ENCODE results near the gene CTBP2. TPM values are rescaled to one million over a fixed set of nuclear protein-coding genes. Genes with fewer than 3 reads are reported as not detected.

CTBP2 gene
- total and polyA plus RNA-seq, 2 donors from 2014 or later = 33.1 to 111 TPM

- H3K4me3 ChIP-seq (ENCODE audit: low read length in 3 of 3) = no peak overlapping the region
- FAIRE-seq (no peak), DNase-seq (peak in 1 of 5 donors; percentile 15)
- no peak overlapping the region for H3K27ac ChIP-seq (ENCODE audit: low read depth in 2 of 2, low read length in 2 of 2)
- peaks cover 16 to 56% (median 47%) of the 10 kb centered on the region in 3 donors for H3K4me1 ChIP-seq (ENCODE audit: control insufficient read depth in 2 of 3, insufficient read depth in 2 of 3, low read depth in 1 of 3, low read length in 3 of 3)
- H3K9me3 ChIP-seq (ENCODE audit: control insufficient read depth in 2 of 3, insufficient read depth in 1 of 3, low read length in 3 of 3) = no peaks in the 10 kb centered on the region
- intact Hi-C loops (cut with DNase I) = no loop called here
- peak overlapping the region in 1 of 3 donors; percentile 32 for H3K9ac ChIP-seq (ENCODE audit: low read length in 3 of 3)
- peaks cover 0 to 4% (median 0%) of the 10 kb centered on the region in 3 donors for H3K36me3 ChIP-seq (ENCODE audit: control insufficient read depth in 2 of 3, insufficient read depth in 3 of 3, low read length in 3 of 3)
- TF ChIP-seq, protein P1, sequence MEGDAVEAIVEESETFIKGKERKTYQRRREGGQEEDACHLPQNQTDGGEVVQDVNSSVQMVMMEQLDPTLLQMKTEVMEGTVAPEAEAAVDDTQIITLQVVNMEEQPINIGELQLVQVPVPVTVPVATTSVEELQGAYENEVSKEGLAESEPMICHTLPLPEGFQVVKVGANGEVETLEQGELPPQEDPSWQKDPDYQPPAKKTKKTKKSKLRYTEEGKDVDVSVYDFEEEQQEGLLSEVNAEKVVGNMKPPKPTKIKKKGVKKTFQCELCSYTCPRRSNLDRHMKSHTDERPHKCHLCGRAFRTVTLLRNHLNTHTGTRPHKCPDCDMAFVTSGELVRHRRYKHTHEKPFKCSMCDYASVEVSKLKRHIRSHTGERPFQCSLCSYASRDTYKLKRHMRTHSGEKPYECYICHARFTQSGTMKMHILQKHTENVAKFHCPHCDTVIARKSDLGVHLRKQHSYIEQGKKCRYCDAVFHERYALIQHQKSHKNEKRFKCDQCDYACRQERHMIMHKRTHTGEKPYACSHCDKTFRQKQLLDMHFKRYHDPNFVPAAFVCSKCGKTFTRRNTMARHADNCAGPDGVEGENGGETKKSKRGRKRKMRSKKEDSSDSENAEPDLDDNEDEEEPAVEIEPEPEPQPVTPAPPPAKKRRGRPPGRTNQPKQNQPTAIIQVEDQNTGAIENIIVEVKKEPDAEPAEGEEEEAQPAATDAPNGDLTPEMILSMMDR (IDR thresholded peaks at IDR 0.05; ENCODE audit: borderline replicate concordance, extremely low read depth, insufficient read depth) = no peak
- H3K27me3 ChIP-seq (ENCODE audit: control insufficient read depth, insufficient read depth, low read length) = no peaks in the 10 kb centered on the region
Measured at GRCh38 chr10:125066764-125067450, 93.5 kb downstream of the CTBP2 start.

DNA sequence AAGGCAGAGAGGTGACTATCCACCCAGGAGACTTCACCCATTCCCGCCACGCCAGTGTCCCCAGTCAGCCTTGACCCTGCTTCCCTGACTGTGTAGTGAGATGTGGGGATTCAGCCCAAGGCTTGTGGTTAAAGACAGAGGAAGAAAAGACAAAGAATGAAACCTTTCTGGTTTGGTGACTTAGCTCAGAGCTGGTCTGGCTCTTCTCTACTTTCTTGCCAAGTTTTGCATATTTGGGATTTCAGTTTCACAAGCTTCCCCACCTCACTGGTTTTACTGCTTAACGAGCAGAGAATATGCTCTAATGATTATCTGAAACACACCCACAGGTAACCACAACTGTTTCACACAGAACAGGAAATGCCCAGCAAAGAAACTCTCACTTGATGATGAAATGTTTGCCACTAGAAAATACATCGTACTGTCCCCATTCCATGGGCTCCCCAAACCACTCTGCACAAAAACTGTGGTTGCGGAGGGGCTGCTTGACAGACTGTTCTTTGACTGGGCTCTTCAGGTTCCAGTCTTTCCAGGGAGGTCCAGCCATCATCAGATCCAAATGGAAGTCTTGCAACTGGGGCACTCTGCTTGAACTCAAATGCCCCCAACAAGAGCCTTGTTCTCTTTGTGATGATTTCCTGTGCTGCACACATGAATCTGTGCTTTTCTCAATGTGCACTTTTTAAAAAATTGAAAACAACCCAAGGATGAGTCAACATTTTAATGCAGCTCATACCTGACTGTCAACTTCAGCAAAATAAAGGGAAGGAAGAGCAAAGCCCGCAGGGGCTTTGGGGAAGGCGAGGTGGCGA, 95.5 kb downstream of the CTBP2 start:
- intact Hi-C loops (cut with DNase I) = no loop called here
- peaks cover 0 to 4% (median 0%) of the 10 kb centered on the region in 3 donors for H3K36me3 ChIP-seq (ENCODE audit: control insufficient read depth in 2 of 3, insufficient read depth in 3 of 3, low read length in 3 of 3)
- H3K9me3 ChIP-seq (ENCODE audit: control insufficient read depth in 2 of 3, insufficient read depth in 1 of 3, low read length in 3 of 3) = no peaks in the 10 kb centered on the region
- FAIRE-seq = peak; percentile 52
- H3K27ac ChIP-seq (ENCODE audit: low read depth in 2 of 2, low read length in 2 of 2) = peak overlapping the region; percentile 79 to 84
- TF ChIP-seq, protein P1 (IDR thresholded peaks at IDR 0.05; ENCODE audit: borderline replicate concordance, extremely low read depth, insufficient read depth) = no peak
- peaks cover 24 to 76% (median 66%) of the 10 kb centered on the region in 3 donors for H3K4me1 ChIP-seq (ENCODE audit: control insufficient read depth in 2 of 3, insufficient read depth in 2 of 3, low read depth in 1 of 3, low read length in 3 of 3)
- H3K4me3 ChIP-seq (ENCODE audit: low read length in 3 of 3) = no peak overlapping the region
- H3K9ac ChIP-seq (ENCODE audit: low read length in 3 of 3) = peak overlapping the region in 2 of 3 donors; percentile 10 to 57
- peak in 3 of 5 donors; percentile 79 to 84 (median 83) for DNase-seq
- no peaks in the 10 kb centered on the region for H3K27me3 ChIP-seq (ENCODE audit: control insufficient read depth, insufficient read depth, low read length)

GRCh38 chr10:125063256-125063925, 97.0 kb downstream of the CTBP2 start:
- Histone ChIP-seq H3K27me3 (ENCODE audit: control insufficient read depth, insufficient read depth, low read length) (no peaks in the 10 kb centered on the region), H3K36me3 (ENCODE audit: control insufficient read depth in 2 of 3, insufficient read depth in 3 of 3, low read length in 3 of 3) (peaks cover 0 to 4% (median 0%) of the 10 kb centered on the region in 3 donors), H3K27ac (ENCODE audit: low read depth in 2 of 2, low read length in 2 of 2) (peak overlapping the region; percentile 48 to 58), H3K4me1 (ENCODE audit: control insufficient read depth in 2 of 3, insufficient read depth in 2 of 3, low read depth in 1 of 3, low read length in 3 of 3) (peaks cover 24 to 80% (median 69%) of the 10 kb centered on the region in 3 donors), H3K4me3 (ENCODE audit: low read length in 3 of 3) (no peak overlapping the region), H3K9me3 (ENCODE audit: control insufficient read depth in 2 of 3, insufficient read depth in 1 of 3, low read length in 3 of 3) (no peaks in the 10 kb centered on the region), H3K9ac (ENCODE audit: low read length in 3 of 3) (peak overlapping the region in 2 of 3 donors; percentile 10 to 33)
- DNase-seq (peak; percentile 35 to 87 (median 53)), FAIRE-seq (no peak)
- intact Hi-C loops (cut with DNase I) = no loop called here
- TF ChIP-seq, protein P1 (IDR thresholded peaks at IDR 0.05; ENCODE audit: borderline replicate concordance, extremely low read depth, insufficient read depth) = no peak

Data from kidney (tissue), 14 donors.